Chondrocyte (in vitro differentiated cells): ENCODE data around the gene GPR37L1. TPM values are rescaled to one million over a fixed set of nuclear protein-coding genes. Genes with fewer than 3 reads are reported as not detected.

Experiments
- DNase-seq: peaks from one replicate; pipeline ENCODE4 v3.0.0; 2021; ENCODE audit warnings: mixed read lengths, low spot score
- H3K27ac Mint-ChIP-seq: one replicate; pipeline ENCODE4 v1.8.0; 2021; ENCODE audit warnings: mild to moderate bottlenecking, moderate library complexity, mixed read lengths; ENCODE audit not compliant: unreplicated experiment
- H3K27me3 Mint-ChIP-seq: 2 replicates; pipeline ENCODE4 v1.8.0; 2021; ENCODE audit warnings: low read depth, mixed read lengths
- H3K36me3 Mint-ChIP-seq: 2 replicates; pipeline ENCODE4 v1.8.0; 2021; ENCODE audit warnings: low read depth, mixed read lengths
- H3K4me1 Mint-ChIP-seq: 2 replicates; pipeline ENCODE4 v1.8.0; 2021; ENCODE audit warnings: low read depth, mild to moderate bottlenecking, mixed read lengths
- H3K4me3 Mint-ChIP-seq: one replicate; pipeline ENCODE4 v1.8.0; 2021; ENCODE audit warnings: mild to moderate bottlenecking, moderate library complexity, mixed read lengths; ENCODE audit not compliant: unreplicated experiment
- H3K9me3 Mint-ChIP-seq: 2 replicates; pipeline ENCODE4 v1.8.0; 2021; ENCODE audit warnings: low read depth, mixed read lengths
- CTCF ChIP-seq: fragments of 200-600 bp; sonication (generic); IDR thresholded peaks from 2 replicates; pipeline ENCODE4 v1.5.0; 2021; ENCODE audit warnings: antibody characterized with exemption, mild to moderate bottlenecking, moderate library complexity
- total RNA-seq: library from RNA; stranded (reverse); gene quantifications from 3 replicates; pipeline ENCODE4 v1.2.1, GENCODE V29; 2021

GPR37L1 gene
- total RNA-seq, 1 donor from 2014 or later, result not detected

GRCh38 chr1:202088206-202088605, 34.5 kb upstream of the GPR37L1 start:
- peaks cover 19% of the 10 kb centered on the region for H3K27me3 Mint-ChIP-seq
- no peak for TF ChIP-seq CTCF
- no peak overlapping the region for H3K4me3 Mint-ChIP-seq
- H3K9me3 Mint-ChIP-seq, result no peaks in the 10 kb centered on the region
- H3K27ac Mint-ChIP-seq, result no peak overlapping the region
- H3K36me3 Mint-ChIP-seq, result no peaks in the 10 kb centered on the region
- no peaks in the 10 kb centered on the region for H3K4me1 Mint-ChIP-seq
- DNase-seq, result no peak

GRCh38 chr1:202090994-202091393, 31.7 kb upstream of the GPR37L1 start:
- TF ChIP-seq CTCF, result peak; percentile 37
- DNase-seq, result no peak
- H3K36me3 Mint-ChIP-seq, result no peaks in the 10 kb centered on the region

GRCh38 chr1:202093858-202094257, 28.9 kb upstream of the GPR37L1 start:
- no peak for DNase-seq
- no peaks in the 10 kb centered on the region for H3K9me3 Mint-ChIP-seq

More at GRCh38 chr1:202090994-202091393, 31.7 kb upstream of the GPR37L1 start:
- Mint-ChIP-seq H3K4me1 (no peaks in the 10 kb centered on the region), H3K27me3 (peaks cover 19% of the 10 kb centered on the region), H3K27ac (no peak overlapping the region), H3K9me3 (no peaks in the 10 kb centered on the region), H3K4me3 (no peak overlapping the region)

GRCh38 chr1:202101184-202101583, 21.5 kb upstream of the GPR37L1 start:
- Mint-ChIP-seq H3K4me1 (peaks cover 11% of the 10 kb centered on the region), H3K36me3 (no peaks in the 10 kb centered on the region), H3K27ac (no peak overlapping the region), H3K27me3 (no peaks in the 10 kb centered on the region), H3K4me3 (no peak overlapping the region), H3K9me3 (no peaks in the 10 kb centered on the region)
- no peak for TF ChIP-seq CTCF
- no peak for DNase-seq

More at GRCh38 chr1:202093858-202094257, 28.9 kb upstream of the GPR37L1 start:
- Mint-ChIP-seq H3K36me3 (no peaks in the 10 kb centered on the region), H3K27ac (no peak overlapping the region), H3K4me1 (no peaks in the 10 kb centered on the region), H3K4me3 (no peak overlapping the region), H3K27me3 (peaks cover 19% of the 10 kb centered on the region)
- TF ChIP-seq CTCF, result no peak

GRCh38 chr1:202104073-202104472, 18.6 kb upstream of the GPR37L1 start:
- Mint-ChIP-seq H3K27me3 (no peaks in the 10 kb centered on the region), H3K27ac (no peak overlapping the region), H3K4me1 (peaks cover 14% of the 10 kb centered on the region), H3K4me3 (no peak overlapping the region), H3K36me3 (no peaks in the 10 kb centered on the region), H3K9me3 (no peaks in the 10 kb centered on the region)
- no peak for DNase-seq
- TF ChIP-seq CTCF, result no peak
